GM12878 (cell line): ENCODE data around the gene CRY1. TPM values are rescaled to one million over a fixed set of nuclear protein-coding genes. Genes with fewer than 3 reads are reported as not detected.

Source experiments
- ATAC-seq: fragments of 200-7000 bp; cut with Tn5 transposase; 3 replicates; pipeline ENCODE4 v1.9.1; 2020; ENCODE audit warnings: mild to moderate bottlenecking, moderate library complexity
- BruUV-seq: library from RNA; stranded (reverse); fragments of 400-500 nt; replicated peaks from 2 replicates; lab custom pipeline; 2021; lab: Mats Ljungman, UMichigan
- CTCF ChIA-PET: fragments of 300-600 bp; sonication (Branson Sonifier 250); formaldehyde crosslinking; extraction: SDS; loops from one replicate; lab custom pipeline; 2021; ENCODE audit warnings: inconsistent platforms; lab: Yijun Ruan, JAX
- POLR2A ChIA-PET: fragments of 350-600 bp; formaldehyde crosslinking; extraction: SDS; loops from one replicate; lab custom pipeline; 2021; ENCODE audit warnings: inconsistent platforms; lab: Charles Lee
- RAD21 ChIA-PET: fragments of 300-600 bp; sonication (Branson Sonifier 250); formaldehyde crosslinking; loops from one replicate; lab custom pipeline; 2023; ENCODE audit warnings: antibody characterized with exemption; ENCODE audit not compliant: unreplicated experiment; lab: Charles Lee
- SMC1A ChIA-PET: fragments of 300-600 bp; sonication (Branson Sonifier 250); formaldehyde crosslinking; loops from one replicate; lab custom pipeline; 2023; ENCODE audit not compliant: unreplicated experiment, uncharacterized antibody; lab: Charles Lee
- DNase-seq: peaks from one replicate; pipeline ENCODE4 v3.0.0-alpha.2; 2011; ENCODE audit warnings: low read depth, low spot score
- FAIRE-seq: peaks from 3 replicates; lab custom pipeline; 2011; peaks lifted over from hg19 to GRCh38; lab: Jason Lieb, UNC
- H2AFZ ChIP-seq: 2 replicates; pipeline ENCODE4 v1.6.0; 2011; ENCODE audit warnings: low read depth, low read length, control low read depth; ENCODE audit not compliant: control insufficient read depth
- H3K27ac ChIP-seq: 2 replicates; pipeline ENCODE4 v1.5.1; 2011; ENCODE audit warnings: control low read depth; ENCODE audit not compliant: control insufficient read depth, insufficient read depth
- H3K27me3 ChIP-seq, 2 experiments: replicated peaks in 1 of 2; 2 replicates each; pipeline versions ENCODE4 v1.6.0 to v1.6.1; 2011; ENCODE audit warnings: low read length in 1 of 2; ENCODE audit not compliant: control insufficient read depth in 2 of 2, insufficient read depth in 2 of 2
- H3K36me3 ChIP-seq, 2 experiments: 2 replicates each; pipeline ENCODE4 v1.5.1; 2011; ENCODE audit warnings: low read length in 1 of 2; ENCODE audit not compliant: control insufficient read depth in 2 of 2, insufficient read depth in 2 of 2
- H3K4me1 ChIP-seq: 2 replicates; pipeline ENCODE4 v1.6.1; 2011; ENCODE audit warnings: mild to moderate bottlenecking, low read length, moderate library complexity, mixed read lengths; ENCODE audit not compliant: control insufficient read depth, insufficient read depth
- H3K4me2 ChIP-seq: 2 replicates; pipeline ENCODE4 v1.6.0; 2011; ENCODE audit warnings: control low read depth; ENCODE audit not compliant: control insufficient read depth, insufficient read depth
- H3K4me3 ChIP-seq: fragments of 200-600 bp; sonication (generic); 2 replicates; pipeline ENCODE4 v1.5.1; 2016
- H3K79me2 ChIP-seq: 2 replicates; pipeline ENCODE4 v1.6.0; 2011; ENCODE audit warnings: low read length; ENCODE audit not compliant: control insufficient read depth, insufficient read depth
- H3K9ac ChIP-seq: 2 replicates; pipeline ENCODE4 v1.8.0; 2011; ENCODE audit warnings: low read length, control low read depth, mixed read lengths; ENCODE audit not compliant: control insufficient read depth, insufficient read depth
- H3K9me3 ChIP-seq: replicated peaks from 3 replicates; pipeline ENCODE4 v1.5.1; 2011; ENCODE audit warnings: mild to moderate bottlenecking, low read length; ENCODE audit not compliant: control insufficient read depth, insufficient read depth
- H4K20me1 ChIP-seq: 2 replicates; pipeline ENCODE4 v1.6.0; 2011; ENCODE audit not compliant: control insufficient read depth, insufficient read depth
- EZH2 ChIP-seq: IDR thresholded peaks from 2 replicates; pipeline ENCODE4 v1.6.1; 2012; ENCODE audit warnings: low read depth, mild to moderate bottlenecking, control low read depth, inconsistent platforms, low read length, borderline replicate concordance; ENCODE audit not compliant: control insufficient read depth
- IKZF1 ChIP-seq: fragments of 450-650 bp; conservative IDR thresholded peaks from 2 replicates; pipeline ENCODE4 v1.6.1; 2017; ENCODE audit warnings: antibody characterized with exemption, mild to moderate bottlenecking
- IRF5 ChIP-seq: fragments of 450-650 bp; IDR thresholded peaks from 2 replicates; pipeline ENCODE4 v1.6.1; 2017; ENCODE audit warnings: borderline replicate concordance
- JUND ChIP-seq: IDR thresholded peaks from 2 replicates; pipeline ENCODE4 v1.6.1; 2012; ENCODE audit warnings: low read depth, mild to moderate bottlenecking, low read length, improper control_type of control experiment, moderate library complexity
- KLF5 ChIP-seq: fragments of 450-650 bp; IDR thresholded peaks from 2 replicates; pipeline ENCODE4 v1.6.1; 2014; ENCODE audit warnings: mild to moderate bottlenecking; ENCODE audit not compliant: partially characterized antibody
- MTA2 ChIP-seq: fragments of 450-650 bp; IDR thresholded peaks from 2 replicates; pipeline ENCODE4 v1.6.1; 2016; ENCODE audit warnings: low read depth, mild to moderate bottlenecking, moderate library complexity
- NFXL1 ChIP-seq: fragments of 450-650 bp; IDR thresholded peaks from 2 replicates; pipeline ENCODE4 v1.6.1; 2017; ENCODE audit warnings: antibody characterized with exemption, mild to moderate bottlenecking, borderline replicate concordance
- ZNF207 ChIP-seq: fragments of 450-650 bp; IDR thresholded peaks from 2 replicates; pipeline ENCODE4 v1.6.1; 2014; ENCODE audit warnings: antibody characterized with exemption, mild to moderate bottlenecking, borderline replicate concordance
- WGBS: methylation state at CpG from one replicate; pipeline ENCODE4 v1.1.6; 2016; ENCODE audit warnings: low lambda C conversion rate; ENCODE audit not compliant: insufficient replicate concordance, insufficient coverage; ENCODE audit errors: missing lambda C conversion rate; 5-methylcytosine and 5-hydroxymethylcytosine counted together
- in situ Hi-C: fragments of 300-500 bp; cut with MboI; formaldehyde crosslinking; loops from 9 replicates; pipeline ENCODE4 v1.14.3; 2018; ENCODE audit warnings: mixed read lengths
- intact Hi-C: fragments of 100-400 bp; cut with micrococcal nuclease; formaldehyde crosslinking; loops from one replicate; pipeline ENCODE4 v1.14.2; 2022; ENCODE audit not compliant: unreplicated experiment
- polyA plus RNA-seq, 11 experiments: library from polyadenylated mRNA; depleted of rRNA in 4 of 11; unstranded in 6 of 11; stranded (reverse) in 5 of 11; fragments of >200 nt; fragmentation: Nextera tagmentation in 4 of 11; fragmentation: Illumina TruSeq in 1 of 11; extraction: Ambion mirVana in 4 of 11; extraction: Trizol in 1 of 11; gene quantifications; 1 replicate in 1 of 11; 2 replicates in 10 of 11; pipeline versions ENCODE4 v1.2.1 to v1.2.3, GENCODE V29; 2011 to 2016; ENCODE audit warnings: inconsistent platforms in 2 of 11, missing spikeins in 2 of 11, low read depth in 1 of 11
- total RNA-seq, 4 experiments: library from RNA; depleted of rRNA in 3 of 4; stranded (reverse); fragments of >200 nt in 3 of 4; fragmentation: Illumina TruSeq in 1 of 4; extraction: Trizol in 1 of 4; gene quantifications; 2 replicates each; pipeline versions ENCODE4 v1.2.1 to v1.2.3, GENCODE V29; 2013 to 2021
- TF ChIP-seq, protein P1 (sequence below): fragments of 450-650 bp; formaldehyde crosslinking; IDR thresholded peaks from 2 replicates; pipeline ENCODE4 v1.5.0; 2022; ENCODE audit warnings: mild to moderate bottlenecking, missing genetic modification characterization
- TF ChIP-seq, protein P2 (sequence below): fragments of 450-650 bp; IDR thresholded peaks from 2 replicates; pipeline ENCODE4 v1.6.1; 2016; ENCODE audit warnings: mild to moderate bottlenecking

Gene CRY1
- total and polyA plus RNA-seq, 10 of the 15 experiments (the other 5 are each of a cell fraction or from before 2014, with no cell fraction given): 1.6 to 10.9 (median 5.4) TPM

DNA sequence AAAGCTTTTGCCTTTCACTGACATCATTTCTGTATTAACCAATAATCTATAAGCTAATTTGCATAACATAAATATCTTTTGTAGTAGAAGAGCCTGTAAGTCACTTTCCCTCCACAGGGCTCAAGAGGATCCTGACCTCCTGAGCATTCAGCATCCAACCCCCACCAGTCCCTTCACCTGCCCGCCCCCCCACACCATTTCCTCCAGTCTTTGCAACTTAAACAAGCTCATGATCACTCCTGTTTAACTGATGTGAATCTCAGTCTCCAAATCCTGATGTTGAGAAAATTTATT is 12.0 kb upstream of the CRY1 start:
- Histone ChIP-seq H2AFZ (no peak overlapping the region), H3K4me3 (no peak overlapping the region), H3K27me3 (no peaks in the 10 kb centered on the region; a peak in 1 of 4 replicates), H3K36me3 (no peaks in the 10 kb centered on the region), H3K4me1 (no peaks in the 10 kb centered on the region), H4K20me1 (no peaks in the 10 kb centered on the region), H3K9me3 (no peaks in the 10 kb centered on the region), H3K4me2 (no peak overlapping the region), H3K27ac (no peak overlapping the region), H3K9ac (no peak overlapping the region), H3K79me2 (no peaks in the 10 kb centered on the region)
- BruUV-seq: no TSS peak
- intact Hi-C loops: no loop called here
- ChIA-PET RAD21 (interaction anchor here (0.7 to 1.5 kb wide), 5 partner anchors 16 to 747 kb away, joined by 3 to 4 read pairs (median 3); no protein-coding TSS in a partner anchor), POLR2A (no interaction called here), SMC1A (interaction anchor here (0.6 kb wide), 1 partner anchor 91 kb away, joined by 3 read pairs; no protein-coding TSS in a partner anchor), CTCF (interaction anchor here (0.7 to 4.1 kb wide), 16 partner anchors 11 to 878 kb away, joined by 3 to 41 read pairs (median 4); partner anchors contain the start of gene POLR3B)
- WGBS: 0% methylated on average over 1 of the region's 1 CpG
- no peak for FAIRE-seq
- no peak for ATAC-seq
- no peak for TF ChIP-seq NFXL1
- TF ChIP-seq KLF5: no peak
- no peak for TF ChIP-seq ZNF207
- no peak for TF ChIP-seq IRF5
- no peak for TF ChIP-seq MTA2
- TF ChIP-seq, protein P1, sequence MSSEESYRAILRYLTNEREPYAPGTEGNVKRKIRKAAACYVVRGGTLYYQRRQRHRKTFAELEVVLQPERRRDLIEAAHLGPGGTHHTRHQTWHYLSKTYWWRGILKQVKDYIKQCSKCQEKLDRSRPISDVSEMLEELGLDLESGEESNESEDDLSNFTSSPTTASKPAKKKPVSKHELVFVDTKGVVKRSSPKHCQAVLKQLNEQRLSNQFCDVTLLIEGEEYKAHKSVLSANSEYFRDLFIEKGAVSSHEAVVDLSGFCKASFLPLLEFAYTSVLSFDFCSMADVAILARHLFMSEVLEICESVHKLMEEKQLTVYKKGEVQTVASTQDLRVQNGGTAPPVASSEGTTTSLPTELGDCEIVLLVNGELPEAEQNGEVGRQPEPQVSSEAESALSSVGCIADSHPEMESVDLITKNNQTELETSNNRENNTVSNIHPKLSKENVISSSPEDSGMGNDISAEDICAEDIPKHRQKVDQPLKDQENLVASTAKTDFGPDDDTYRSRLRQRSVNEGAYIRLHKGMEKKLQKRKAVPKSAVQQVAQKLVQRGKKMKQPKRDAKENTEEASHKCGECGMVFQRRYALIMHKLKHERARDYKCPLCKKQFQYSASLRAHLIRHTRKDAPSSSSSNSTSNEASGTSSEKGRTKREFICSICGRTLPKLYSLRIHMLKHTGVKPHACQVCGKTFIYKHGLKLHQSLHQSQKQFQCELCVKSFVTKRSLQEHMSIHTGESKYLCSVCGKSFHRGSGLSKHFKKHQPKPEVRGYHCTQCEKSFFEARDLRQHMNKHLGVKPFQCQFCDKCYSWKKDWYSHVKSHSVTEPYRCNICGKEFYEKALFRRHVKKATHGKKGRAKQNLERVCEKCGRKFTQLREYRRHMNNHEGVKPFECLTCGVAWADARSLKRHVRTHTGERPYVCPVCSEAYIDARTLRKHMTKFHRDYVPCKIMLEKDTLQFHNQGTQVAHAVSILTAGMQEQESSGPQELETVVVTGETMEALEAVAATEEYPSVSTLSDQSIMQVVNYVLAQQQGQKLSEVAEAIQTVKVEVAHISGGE (CRISPR knock-in tag): no peak
- TF ChIP-seq, protein P2, sequence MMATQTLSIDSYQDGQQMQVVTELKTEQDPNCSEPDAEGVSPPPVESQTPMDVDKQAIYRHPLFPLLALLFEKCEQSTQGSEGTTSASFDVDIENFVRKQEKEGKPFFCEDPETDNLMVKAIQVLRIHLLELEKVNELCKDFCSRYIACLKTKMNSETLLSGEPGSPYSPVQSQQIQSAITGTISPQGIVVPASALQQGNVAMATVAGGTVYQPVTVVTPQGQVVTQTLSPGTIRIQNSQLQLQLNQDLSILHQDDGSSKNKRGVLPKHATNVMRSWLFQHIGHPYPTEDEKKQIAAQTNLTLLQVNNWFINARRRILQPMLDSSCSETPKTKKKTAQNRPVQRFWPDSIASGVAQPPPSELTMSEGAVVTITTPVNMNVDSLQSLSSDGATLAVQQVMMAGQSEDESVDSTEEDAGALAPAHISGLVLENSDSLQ: no peak
- TF ChIP-seq JUND: no peak
- TF ChIP-seq IKZF1: no peak
- no peak for TF ChIP-seq EZH2
- in situ Hi-C loops: loop anchor here (10.0 kb wide), 1 partner anchor 721 kb away; no protein-coding TSS in a partner anchor
- no peak for DNase-seq
